GM23248 (cell line): Measurements from ENCODE around the gene FARS2. TPM values are rescaled to one million over a fixed set of nuclear protein-coding genes. Genes with fewer than 3 reads are reported as not detected.
"Not testable (repeated sequence)": the region's sequence is repeated elsewhere in the genome, so short reads cannot be mapped to it uniquely, and the experiment has no call there.

Experiments
- DNase-seq: peaks from one replicate; pipeline ENCODE4 v3.0.0-alpha.2; 2015
- H2AFZ ChIP-seq: fragments of 200-600 bp; sonication (generic); 2 replicates; pipeline ENCODE4 v1.6.1; 2016; ENCODE audit warnings: antibody characterized with exemption
- H3F3A ChIP-seq: fragments of 200-600 bp; sonication (generic); 2 replicates; pipeline ENCODE4 v1.6.1; 2016; ENCODE audit warnings: mild to moderate bottlenecking, antibody characterized with exemption, mixed run types; ENCODE audit not compliant: insufficient read depth
- H3K27ac ChIP-seq: fragments of 200-600 bp; sonication (generic); 2 replicates; pipeline ENCODE4 v1.5.1; 2016; ENCODE audit warnings: mild to moderate bottlenecking
- H3K27me3 ChIP-seq: fragments of 200-600 bp; sonication (generic); replicated peaks from 2 replicates; pipeline ENCODE4 v1.6.1; 2016; ENCODE audit warnings: mild to moderate bottlenecking; ENCODE audit not compliant: insufficient read depth
- H3K36me3 ChIP-seq: fragments of 200-600 bp; sonication (generic); 2 replicates; pipeline ENCODE4 v1.6.1; 2016; ENCODE audit warnings: low read depth, mild to moderate bottlenecking
- H3K4me1 ChIP-seq: fragments of 200-600 bp; sonication (generic); 2 replicates; pipeline ENCODE4 v1.6.1; 2016; ENCODE audit warnings: mild to moderate bottlenecking; ENCODE audit not compliant: insufficient read depth
- H3K4me2 ChIP-seq: fragments of 200-600 bp; sonication (generic); one replicate; pipeline ENCODE4 v1.6.1; 2016; ENCODE audit warnings: mild to moderate bottlenecking; ENCODE audit not compliant: unreplicated experiment
- H3K4me3 ChIP-seq: fragments of 200-600 bp; sonication (generic); 2 replicates; pipeline ENCODE4 v1.5.1; 2016; ENCODE audit warnings: mild to moderate bottlenecking
- H3K79me2 ChIP-seq: fragments of 200-600 bp; sonication (generic); 2 replicates; pipeline ENCODE4 v1.6.1; 2016; ENCODE audit warnings: mild to moderate bottlenecking; ENCODE audit not compliant: insufficient read depth
- H3K9ac ChIP-seq: fragments of 200-600 bp; sonication (generic); 2 replicates; pipeline ENCODE4 v1.6.1; 2016; ENCODE audit warnings: mild to moderate bottlenecking
- H3K9me2 ChIP-seq: fragments of 200-600 bp; sonication (generic); 2 replicates; pipeline ENCODE4 v1.6.1; 2016; ENCODE audit warnings: mixed run types, mild to moderate bottlenecking, moderate library complexity; ENCODE audit not compliant: insufficient read depth
- H3K9me3 ChIP-seq: fragments of 200-600 bp; sonication (generic); one replicate; pipeline ENCODE4 v1.6.1; 2017; ENCODE audit warnings: low read depth
- H4K20me1 ChIP-seq: fragments of 200-600 bp; sonication (generic); 2 replicates; pipeline ENCODE4 v1.6.0; 2016; ENCODE audit not compliant: insufficient read depth
- EZH2 ChIP-seq: fragments of 200-600 bp; sonication (generic); IDR thresholded peaks from 2 replicates; pipeline ENCODE4 v1.6.1; 2018; ENCODE audit warnings: antibody characterized with exemption, mild to moderate bottlenecking; ENCODE audit not compliant: insufficient read depth, poor library complexity, severe bottlenecking
- EZH2phosphoT487 ChIP-seq: fragments of 200-600 bp; sonication (generic); IDR thresholded peaks from 2 replicates; pipeline ENCODE4 v1.6.1; 2018; ENCODE audit warnings: antibody characterized with exemption, moderate library complexity, mild to moderate bottlenecking, low read depth; ENCODE audit not compliant: insufficient read depth
- WGBS, 2 experiments: methylation state at CpG; one replicate each; pipeline ENCODE4 v1.1.6; 2015 to 2017; ENCODE audit warnings: low lambda C conversion rate in 2 of 2, low coverage in 1 of 2; ENCODE audit errors: missing lambda C conversion rate in 2 of 2; 5-methylcytosine and 5-hydroxymethylcytosine counted together
- in situ Hi-C: fragments of 300-500 bp; cut with MboI; formaldehyde crosslinking; loops from 2 replicates; pipeline ENCODE4 v1.15.0; 2020
- polyA plus RNA-seq: library from polyadenylated mRNA; unstranded; fragments of >200 nt; fragmentation: Nextera tagmentation; extraction: Ambion mirVana; gene quantifications from 2 replicates; pipeline ENCODE4 v1.2.1, GENCODE V29; 2016
- total RNA-seq: library from RNA; depleted of rRNA; stranded (reverse); fragments of >200 nt; shearing (Covaris generic); gene quantifications from 2 replicates; pipeline ENCODE4 v1.2.3, GENCODE V29; 2014

The FARS2 gene
- total and polyA plus RNA-seq, 2 experiments from 2014 or later = 15.1 to 16.5 TPM

GRCh38 chr6:5645328-5646290 is 384.3 kb downstream of the FARS2 start:
- Histone ChIP-seq H3K27ac (no peak overlapping the region), H3K9me2 (no peaks in the 10 kb centered on the region), H3K4me1 (no peaks in the 10 kb centered on the region), H2AFZ (no peak overlapping the region), H3K27me3 (no peaks in the 10 kb centered on the region), H3K4me2 (no peak overlapping the region), H3K36me3 (no peaks in the 10 kb centered on the region), H3K79me2 (no peaks in the 10 kb centered on the region), H3K4me3 (no peak overlapping the region), H3K9ac (no peak overlapping the region), H3F3A (no peaks in the 10 kb centered on the region), H4K20me1 (no peaks in the 10 kb centered on the region), H3K9me3 (no peaks in the 10 kb centered on the region)
- no peak for DNase-seq
- in situ Hi-C loops = no loop called here
- 80 to 83% methylated on average over 13 of the region's 13 CpGs for WGBS, 2 experiments
- TF ChIP-seq EZH2 = no peak

- Histone ChIP-seq H2AFZ (no peak overlapping the region), H3F3A (peaks cover 6% of the 10 kb centered on the region), H3K27ac (no peak overlapping the region), H3K4me3 (no peak overlapping the region), H3K27me3 (no peaks in the 10 kb centered on the region), H4K20me1 (no peaks in the 10 kb centered on the region), H3K79me2 (no peaks in the 10 kb centered on the region), H3K4me1 (peaks cover 7% of the 10 kb centered on the region), H3K4me2 (no peak overlapping the region), H3K36me3 (no peaks in the 10 kb centered on the region), H3K9me3 (no peaks in the 10 kb centered on the region), H3K9ac (no peak overlapping the region), H3K9me2 (no peaks in the 10 kb centered on the region)
- no peak for DNase-seq
- TF ChIP-seq EZH2phosphoT487 = no peak
- TF ChIP-seq EZH2 = no peak
- in situ Hi-C loops = no loop called here
- 95 to 97% methylated on average over 17 of the region's 17 CpGs for WGBS, 2 experiments
Measured at GRCh38 chr6:5652406-5653137, 391.3 kb downstream of the FARS2 start.

- Histone ChIP-seq H3K27ac (no peak overlapping the region), H3K36me3 (no peaks in the 10 kb centered on the region), H3K4me2 (no peak overlapping the region), H4K20me1 (no peaks in the 10 kb centered on the region), H3K4me1 (peaks cover 12% of the 10 kb centered on the region), H2AFZ (no peak overlapping the region), H3K27me3 (no peaks in the 10 kb centered on the region), H3K79me2 (no peaks in the 10 kb centered on the region), H3K9ac (no peak overlapping the region), H3K9me3 (no peaks in the 10 kb centered on the region), H3F3A (peaks cover 15% of the 10 kb centered on the region), H3K4me3 (no peak overlapping the region), H3K9me2 (no peaks in the 10 kb centered on the region)
- no peak for DNase-seq
- 91 to 92% methylated on average over 5 of the region's 5 CpGs for WGBS, 2 experiments
- TF ChIP-seq EZH2phosphoT487 (no peak), EZH2 (no peak)
- in situ Hi-C loops = no loop called here
Measured at GRCh38 chr6:5653801-5654200, 392.5 kb downstream of the FARS2 start.

- Histone ChIP-seq H2AFZ (no peak overlapping the region), H3K4me3 (no peak overlapping the region), H3F3A (peaks cover 15% of the 10 kb centered on the region), H3K4me2 (no peak overlapping the region), H4K20me1 (no peaks in the 10 kb centered on the region), H3K27me3 (no peaks in the 10 kb centered on the region), H3K4me1 (peaks cover 18% of the 10 kb centered on the region), H3K36me3 (no peaks in the 10 kb centered on the region), H3K27ac (no peak overlapping the region), H3K9ac (no peak overlapping the region), H3K9me2 (no peaks in the 10 kb centered on the region), H3K79me2 (no peaks in the 10 kb centered on the region), H3K9me3 (no peaks in the 10 kb centered on the region)
- in situ Hi-C loops = no loop called here
- TF ChIP-seq EZH2 = no peak
- no peak for TF ChIP-seq EZH2phosphoT487
- 98 to 100% methylated on average over 3 of the region's 3 CpGs for WGBS, 2 experiments
- DNase-seq = no peak
Measured at GRCh38 chr6:5656226-5656625, 394.9 kb downstream of the FARS2 start.

GRCh38 chr6:5656695-5657094 is 395.4 kb downstream of the FARS2 start:
- in situ Hi-C loops, DNase-seq: not testable (repeated sequence)
- whole genome bisulfite sequencing, 2 experiments = 97 to 98% methylated on average over 6 of the region's 6 CpGs

More at GRCh38 chr6:5656695-5657094, 395.4 kb downstream of the FARS2 start:
- H2AFZ ChIP-seq, H3K27me3 ChIP-seq, H3K4me2 ChIP-seq, H3K9me3 ChIP-seq, H3K36me3 ChIP-seq, H3K27ac ChIP-seq, H3K9me2 ChIP-seq, H4K20me1 ChIP-seq, H3K79me2 ChIP-seq, H3K9ac ChIP-seq, H3K4me3 ChIP-seq: not testable (repeated sequence)
- H3F3A ChIP-seq = peaks cover 15% of the 10 kb centered on the region
- H3K4me1 ChIP-seq = peaks cover 18% of the 10 kb centered on the region
